Measurements from ENCODE around the gene CASZ1. TPM values are rescaled to one million over a fixed set of nuclear protein-coding genes. Genes with fewer than 3 reads are reported as not detected.
A peak's percentile ranks its signal among the peaks of the same experiment; 100 is the strongest.

CASZ1 gene
- total RNA-seq, 1 experiment from 2014 or later = 3.9 TPM

DNA sequence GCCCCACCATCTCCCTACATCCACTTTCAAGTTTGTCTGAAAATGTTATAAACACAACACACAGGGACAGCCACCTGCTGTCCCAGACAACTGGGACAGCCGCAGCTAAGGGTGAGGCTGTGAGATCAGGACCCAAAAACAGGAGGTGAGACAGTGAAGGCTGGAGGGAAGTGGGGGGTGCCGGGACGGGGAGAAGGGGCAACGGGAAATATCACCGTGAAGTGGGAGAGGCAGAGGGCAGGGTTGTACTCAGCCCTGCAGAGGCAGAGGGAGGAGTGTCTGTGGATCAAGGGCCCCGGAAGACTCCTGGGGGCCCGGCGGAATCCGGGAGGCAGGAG is 114.4 kb downstream of the CASZ1 start:
- no peak overlapping the region for H3K4ac ChIP-seq (ENCODE audit: low read depth, low read length)
- Mint-ChIP-seq H3K27ac (peak overlapping the region in 2 of 3 experiments; percentile 34 to 86; a peak in 2 of 7 replicates), H3K4me1 (peaks cover 65 to 71% of the 10 kb centered on the region in 2 experiments), H3K9me3 (no peaks in the 10 kb centered on the region; a peak in 1 of 5 replicates), H3K27me3 (ENCODE audit: low read depth) (peaks cover 1% of the 10 kb centered on the region; the same call in 1 of the 2 replicates), H3K4me3 (no peak overlapping the region), H3K36me3 (ENCODE audit: insufficient read depth in 1 of 3, low read depth in 3 of 3) (no peaks in the 10 kb centered on the region)
- no peak overlapping the region for H2BK5ac ChIP-seq (ENCODE audit: insufficient read length, low read length)
- H4K20me1 ChIP-seq (ENCODE audit: control insufficient read depth, insufficient read depth, insufficient read length) = peaks cover 2% of the 10 kb centered on the region
- DNase-seq = no peak
- H2BK120ac ChIP-seq (ENCODE audit: low read depth, low read length, poor library complexity, severe bottlenecking) = no peak overlapping the region
- no peak overlapping the region for H3K9ac ChIP-seq (ENCODE audit: extremely low read depth, insufficient read length, low read length)
- no peak overlapping the region for H2AK5ac ChIP-seq (ENCODE audit: insufficient read length, low read length)
- H3T11ph ChIP-seq (ENCODE audit: low read length) = no peak overlapping the region
- no peak overlapping the region for H3K27ac ChIP-seq (ENCODE audit: insufficient read length, low read depth, low read length)
- H3K27me3 ChIP-seq (ENCODE audit: insufficient read depth, low read length) = no peaks in the 10 kb centered on the region
- H3K79me2 ChIP-seq (ENCODE audit: insufficient read depth, low read length) = no peaks in the 10 kb centered on the region
- H3K14ac ChIP-seq (ENCODE audit: insufficient read depth, low read length) = no peak overlapping the region
- WGBS (ENCODE audit: extremely low coverage, insufficient read length, low lambda C conversion rate) = no CpG with 5 or more reads among the region's 9 CpGs
- peaks cover 4% of the 10 kb centered on the region; the same call in 1 of the 2 replicates for H3K4me1 ChIP-seq (ENCODE audit: insufficient read depth, low read length)
- H3K4me2 ChIP-seq (ENCODE audit: insufficient read depth, insufficient read length, low read length) = no peak overlapping the region
- no peak overlapping the region for H3K23ac ChIP-seq (ENCODE audit: insufficient read length, low read depth, low read length)
- no peak overlapping the region for H2AFZ ChIP-seq (ENCODE audit: low read length)
- H3K23me2 ChIP-seq (ENCODE audit: insufficient read length, low read depth, low read length, poor library complexity, severe bottlenecking) = no peaks in the 10 kb centered on the region
- TF ChIP-seq, protein P1, sequence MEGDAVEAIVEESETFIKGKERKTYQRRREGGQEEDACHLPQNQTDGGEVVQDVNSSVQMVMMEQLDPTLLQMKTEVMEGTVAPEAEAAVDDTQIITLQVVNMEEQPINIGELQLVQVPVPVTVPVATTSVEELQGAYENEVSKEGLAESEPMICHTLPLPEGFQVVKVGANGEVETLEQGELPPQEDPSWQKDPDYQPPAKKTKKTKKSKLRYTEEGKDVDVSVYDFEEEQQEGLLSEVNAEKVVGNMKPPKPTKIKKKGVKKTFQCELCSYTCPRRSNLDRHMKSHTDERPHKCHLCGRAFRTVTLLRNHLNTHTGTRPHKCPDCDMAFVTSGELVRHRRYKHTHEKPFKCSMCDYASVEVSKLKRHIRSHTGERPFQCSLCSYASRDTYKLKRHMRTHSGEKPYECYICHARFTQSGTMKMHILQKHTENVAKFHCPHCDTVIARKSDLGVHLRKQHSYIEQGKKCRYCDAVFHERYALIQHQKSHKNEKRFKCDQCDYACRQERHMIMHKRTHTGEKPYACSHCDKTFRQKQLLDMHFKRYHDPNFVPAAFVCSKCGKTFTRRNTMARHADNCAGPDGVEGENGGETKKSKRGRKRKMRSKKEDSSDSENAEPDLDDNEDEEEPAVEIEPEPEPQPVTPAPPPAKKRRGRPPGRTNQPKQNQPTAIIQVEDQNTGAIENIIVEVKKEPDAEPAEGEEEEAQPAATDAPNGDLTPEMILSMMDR (conservative IDR thresholded peaks at IDR 0.05) = no peak
- H3K56ac ChIP-seq (ENCODE audit: insufficient read length, low read depth, low read length) = no peak overlapping the region
- no peak overlapping the region for H2BK15ac ChIP-seq (ENCODE audit: low read depth, low read length)
- H2BK12ac ChIP-seq (ENCODE audit: insufficient read length, low read depth, low read length) = no peak overlapping the region
- H3K18ac ChIP-seq (ENCODE audit: insufficient read length, low read depth, low read length) = no peak overlapping the region
- no peaks in the 10 kb centered on the region for H3K79me1 ChIP-seq (ENCODE audit: insufficient read depth, low read depth, low read length, poor library complexity, severe bottlenecking)
- no peaks in the 10 kb centered on the region for H3K9me3 ChIP-seq (ENCODE audit: control insufficient read depth, low read depth, low read length)
- H4K5ac ChIP-seq (ENCODE audit: insufficient read length, low read depth, low read length) = no peak overlapping the region
- H2BK20ac ChIP-seq (ENCODE audit: low read depth, low read length, poor library complexity, severe bottlenecking) = no peak overlapping the region
- H4K8ac ChIP-seq (replicated peaks; ENCODE audit: insufficient read length, low read depth, low read length) = no peak overlapping the region
- no peak overlapping the region for H4K91ac ChIP-seq (ENCODE audit: insufficient read length, low read depth, low read length)

All from H9 (cell line).